Middle frontal gyrus (tissue), 1 donor: ENCODE data around the gene GSAP.
"Not testable (repeated sequence)": the region's sequence is repeated elsewhere in the genome, so short reads cannot be mapped to it uniquely, and the experiment has no call there.

Experiments used
- DNase-seq: peaks from one replicate; pipeline ENCODE4 v3.0.0-alpha.2; 2015; ENCODE audit warnings: low spot score; ENCODE audit errors: extremely low spot score

Gene GSAP

DNA sequence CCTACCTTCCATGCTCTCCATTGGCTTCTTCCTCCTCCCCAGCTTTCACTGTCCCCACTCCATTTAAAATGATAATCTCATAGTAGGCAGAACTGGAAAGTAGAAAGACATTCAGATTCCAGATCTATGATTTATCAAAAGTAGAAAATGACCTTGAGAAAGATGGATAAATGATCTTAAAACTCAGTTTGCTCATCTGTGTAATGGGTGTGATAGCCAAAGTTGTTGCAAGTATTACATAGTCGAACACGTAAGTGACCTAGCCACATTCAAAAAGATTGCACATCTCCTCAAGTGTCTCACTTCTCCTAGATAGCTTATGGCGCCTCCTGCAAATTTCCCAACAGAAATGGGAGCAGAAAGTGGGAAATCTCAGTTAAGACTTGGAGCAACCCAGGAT, 126.8 kb downstream of the GSAP start:
- DNase-seq, result no peak

DNA sequence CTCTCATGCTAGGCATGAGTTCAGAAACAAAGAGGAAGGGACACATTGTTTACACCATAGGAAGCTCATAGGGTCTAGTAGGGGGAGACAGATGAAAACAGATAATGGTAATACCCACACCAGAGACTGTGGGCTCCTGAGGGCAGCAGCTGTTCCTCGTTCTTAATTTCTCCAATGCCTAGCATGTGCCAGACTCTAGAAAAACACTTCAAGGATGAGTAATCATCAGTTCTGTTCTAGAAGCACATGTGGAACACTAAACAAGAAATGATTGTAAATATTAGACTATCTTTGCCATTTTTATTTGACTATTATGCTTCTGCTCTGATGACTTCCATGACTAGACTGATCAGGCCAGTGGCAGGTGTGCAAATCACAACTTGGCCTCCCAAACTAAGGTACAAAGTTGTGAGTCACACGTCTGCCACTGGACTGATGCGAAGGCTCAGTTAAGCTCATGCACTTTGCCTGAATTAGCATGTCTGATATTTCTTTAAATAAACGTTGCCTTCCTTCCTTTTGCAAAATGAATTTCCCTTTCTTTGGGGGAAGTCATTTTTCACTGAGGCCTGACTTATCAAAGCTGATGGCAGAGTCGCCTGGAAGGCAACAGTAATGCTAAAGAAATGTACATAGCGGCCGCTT, 127.4 kb downstream of the GSAP start:
- DNase-seq, result no peak

DNA sequence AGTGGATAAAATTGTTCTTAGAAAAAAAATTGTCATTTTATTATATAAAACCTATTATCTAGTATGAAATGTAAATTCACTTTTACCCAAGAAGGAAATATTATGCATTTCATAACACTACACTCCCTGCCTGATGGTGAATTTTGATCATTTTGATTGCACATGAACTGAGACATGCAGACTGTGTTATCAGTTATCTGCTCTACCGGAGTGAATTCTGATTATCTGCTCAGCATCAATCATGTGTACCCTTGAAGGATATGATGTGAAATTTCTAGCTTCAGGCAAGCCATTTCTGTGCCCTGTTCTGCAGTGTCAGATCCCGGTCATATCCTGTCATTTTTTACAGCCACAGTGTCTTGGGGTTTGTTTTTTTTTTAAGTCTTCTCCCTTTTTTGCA, 131.5 kb downstream of the GSAP start:
- DNase-seq, result no peak

DNA sequence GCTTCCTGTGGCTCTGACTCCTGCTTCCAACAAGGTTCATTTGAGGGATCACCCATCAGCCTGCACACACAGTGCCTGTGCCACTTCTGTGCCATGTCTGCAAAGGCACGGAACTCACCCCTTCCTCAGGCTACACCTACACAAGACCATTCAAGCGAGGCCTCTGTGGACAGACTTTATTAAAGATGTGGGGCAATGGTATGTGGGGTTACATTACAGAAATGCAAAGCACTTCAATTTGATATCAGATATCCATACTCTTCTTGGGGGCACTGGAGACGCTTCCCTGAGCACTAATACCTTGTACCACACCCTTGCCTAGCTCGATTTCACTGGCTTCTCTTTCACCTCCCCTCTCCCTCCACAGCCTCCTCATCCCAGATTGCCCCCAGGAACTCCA, 132.1 kb downstream of the GSAP start:
- DNase-seq, result no peak

DNA sequence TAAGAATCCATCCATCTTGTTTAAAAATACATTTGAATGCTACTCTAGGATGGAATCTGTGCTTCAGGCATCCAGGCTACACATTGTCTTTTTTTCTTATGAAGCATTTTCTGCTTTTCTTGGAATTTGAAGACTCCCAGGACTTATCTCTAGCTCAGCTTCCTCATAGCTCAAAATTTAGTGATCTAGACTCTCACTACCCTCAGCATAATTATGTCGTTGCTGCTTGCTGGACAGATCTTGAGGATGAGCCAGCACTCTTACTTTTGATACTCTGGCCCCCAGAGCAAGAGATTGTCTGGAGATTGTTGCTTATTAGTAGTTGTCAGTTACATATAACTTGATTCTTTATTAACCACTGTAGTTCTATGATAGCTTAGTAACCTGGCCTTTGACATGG, 133.3 kb downstream of the GSAP start:
- no peak for DNase-seq

DNA sequence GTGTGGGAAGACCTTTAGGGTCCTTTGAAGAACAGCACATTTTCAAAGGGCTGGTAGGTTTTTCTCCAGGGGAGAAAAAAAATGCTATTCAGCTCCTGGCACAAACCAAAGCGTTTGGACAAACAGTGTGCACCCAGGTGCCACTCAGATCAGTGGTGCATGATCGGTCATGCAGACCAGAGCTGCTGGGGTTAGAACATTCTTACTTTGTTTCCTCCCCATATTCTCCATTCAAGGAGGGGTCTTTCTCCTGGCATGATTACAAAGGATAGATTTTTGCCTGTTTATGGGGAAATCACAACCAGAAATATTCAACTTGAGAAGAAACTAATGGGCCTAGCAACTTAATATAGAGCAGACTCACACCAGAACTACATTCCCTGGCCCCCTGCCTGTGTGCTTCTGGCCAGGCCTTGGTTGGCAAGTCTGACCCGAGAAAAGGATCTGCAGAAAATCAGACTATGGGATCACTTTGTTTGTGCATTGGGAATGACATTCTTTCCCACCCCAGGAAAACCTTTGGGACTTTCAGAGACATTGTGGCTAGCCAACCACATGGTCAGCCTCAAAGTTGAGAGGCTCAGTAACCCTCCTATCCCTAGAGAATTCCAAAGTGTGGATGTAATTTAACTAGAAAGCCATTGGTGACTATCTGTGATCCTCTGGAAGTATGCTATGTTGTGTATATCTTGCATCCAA, 134.2 kb downstream of the GSAP start:
- DNase-seq, result no peak

DNA sequence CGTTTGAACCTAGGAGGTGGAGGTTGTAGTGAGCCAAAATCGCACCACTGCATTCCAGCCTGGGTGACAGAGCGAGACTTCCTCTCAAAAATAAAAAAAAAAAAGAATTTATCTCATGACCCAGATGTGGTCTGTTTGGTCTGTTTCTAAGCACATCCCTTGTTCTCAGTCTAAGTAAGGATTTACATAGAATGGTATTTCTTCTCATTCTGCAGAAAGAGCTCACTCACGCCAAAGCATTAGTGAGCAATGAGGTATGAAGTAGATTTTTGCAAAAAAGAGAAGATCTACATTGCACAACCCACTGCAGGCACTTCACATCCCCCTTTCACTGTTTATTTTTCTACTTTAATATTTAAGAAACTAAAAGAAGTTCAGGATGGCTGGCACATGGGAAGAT, 140.0 kb downstream of the GSAP start:
- DNase-seq, result no peak

DNA sequence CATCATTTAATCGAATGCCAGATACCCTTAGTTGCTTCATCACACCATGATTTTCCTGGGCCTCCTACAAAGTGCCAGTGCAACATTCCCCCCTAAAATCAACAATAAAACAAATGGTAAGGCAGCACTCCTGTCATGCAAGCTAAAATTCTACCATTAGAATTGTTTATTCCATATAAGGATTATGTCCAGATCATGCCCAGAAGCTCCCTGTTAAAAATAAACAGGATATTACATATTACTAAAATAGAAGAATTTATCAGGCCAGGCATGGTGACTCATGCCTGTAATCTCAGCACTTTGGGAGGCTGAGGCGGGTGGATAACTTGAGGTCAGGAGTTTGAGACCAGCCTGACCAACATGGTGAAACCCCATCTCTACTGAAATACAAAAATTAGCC, 140.5 kb downstream of the GSAP start:
- not testable (repeated sequence) for DNase-seq

DNA sequence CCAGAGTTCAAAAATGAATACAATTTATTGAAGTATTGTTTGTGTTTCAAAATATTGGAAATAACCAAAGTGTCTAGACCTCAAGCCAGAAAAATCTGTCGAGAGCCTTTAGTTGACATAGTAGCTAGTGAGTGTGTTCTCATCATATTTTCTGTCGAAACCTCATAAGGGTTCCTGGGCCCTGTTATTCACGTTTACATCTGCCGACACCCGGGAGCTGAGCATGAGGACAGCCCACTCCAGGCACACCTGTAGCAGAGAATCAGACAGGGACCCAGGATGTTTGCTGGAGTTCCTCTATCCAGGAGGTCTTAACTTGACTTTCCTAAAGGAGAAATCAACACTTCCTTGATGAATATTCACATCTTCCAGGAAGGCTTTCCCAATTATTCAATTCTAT, 144.4 kb downstream of the GSAP start:
- DNase-seq, result no peak

DNA sequence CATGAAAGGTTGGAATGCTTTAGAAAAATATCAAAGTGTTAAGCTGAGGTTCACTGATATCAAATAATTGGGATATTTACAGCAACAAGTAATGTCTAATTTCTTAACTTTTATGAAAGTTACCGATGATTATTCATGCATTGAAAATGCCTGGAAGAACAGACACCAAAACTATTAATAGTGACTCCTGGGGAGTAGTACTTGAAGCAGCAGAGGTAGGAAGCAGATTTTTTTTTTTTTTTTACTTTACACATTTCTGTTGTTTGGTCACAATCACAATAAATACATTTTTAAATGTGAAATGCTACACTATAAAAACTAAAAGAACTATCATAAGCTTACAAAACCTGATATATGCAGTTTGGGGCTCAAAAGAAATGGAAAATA, 146.1 kb downstream of the GSAP start:
- DNase-seq, result no peak

DNA sequence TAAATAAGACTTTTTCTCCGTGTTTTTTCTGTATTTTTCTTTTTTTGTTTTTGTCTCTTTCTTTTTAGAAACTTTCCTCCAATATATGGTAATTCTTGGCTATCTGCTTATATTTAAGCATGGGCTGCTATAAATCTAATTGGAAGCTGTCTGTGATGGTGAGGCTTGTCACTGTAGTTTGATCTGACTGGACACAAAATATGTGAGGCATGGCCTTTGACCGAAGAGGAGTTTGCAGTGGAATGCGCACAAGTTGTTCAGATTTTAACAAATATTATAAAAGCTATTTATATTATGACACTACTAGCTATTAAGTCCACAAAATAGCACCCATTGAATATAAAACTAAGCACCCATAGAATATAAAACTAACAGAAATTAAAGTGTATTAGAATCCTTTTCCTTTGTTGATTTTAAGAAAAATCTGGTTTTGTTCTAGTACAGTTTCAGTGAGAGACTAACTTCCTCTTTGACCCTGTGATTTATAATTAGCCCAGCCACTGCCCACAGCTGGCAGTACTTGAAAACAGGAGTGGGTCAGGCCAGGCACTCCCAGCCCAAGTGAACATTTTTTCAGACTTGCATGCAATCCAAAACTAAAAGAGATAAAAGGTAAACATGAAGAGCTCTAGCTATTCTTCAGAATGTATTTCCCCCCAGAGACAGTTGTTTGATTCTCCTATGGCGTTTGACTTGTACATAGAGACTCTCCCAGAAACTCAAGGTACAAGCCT, 146.6 kb downstream of the GSAP start:
- no peak for DNase-seq

DNA sequence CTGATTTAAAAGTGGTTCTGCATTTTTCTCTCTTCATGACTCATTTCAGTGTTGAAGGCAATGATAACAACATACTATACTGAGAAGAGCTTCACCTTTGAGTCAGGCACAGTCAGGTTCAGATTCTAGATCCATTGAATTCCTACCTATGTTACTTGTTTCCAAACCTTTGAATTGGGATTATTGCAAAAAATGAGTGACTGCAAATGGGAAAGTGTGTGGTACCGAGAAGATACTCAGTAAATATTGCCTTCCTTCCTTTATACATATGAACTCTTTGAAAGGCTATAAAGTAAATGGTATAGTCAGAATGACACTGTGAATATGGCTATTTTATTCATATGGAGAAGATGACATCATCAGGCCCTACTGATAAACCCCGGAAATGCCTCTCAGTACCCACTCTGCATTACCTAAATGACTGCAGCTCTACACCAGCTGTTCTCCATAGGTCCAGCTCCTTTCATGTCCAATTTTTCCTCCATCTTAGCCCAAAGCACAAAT, 149.8 kb downstream of the GSAP start:
- DNase-seq, result no peak

DNA sequence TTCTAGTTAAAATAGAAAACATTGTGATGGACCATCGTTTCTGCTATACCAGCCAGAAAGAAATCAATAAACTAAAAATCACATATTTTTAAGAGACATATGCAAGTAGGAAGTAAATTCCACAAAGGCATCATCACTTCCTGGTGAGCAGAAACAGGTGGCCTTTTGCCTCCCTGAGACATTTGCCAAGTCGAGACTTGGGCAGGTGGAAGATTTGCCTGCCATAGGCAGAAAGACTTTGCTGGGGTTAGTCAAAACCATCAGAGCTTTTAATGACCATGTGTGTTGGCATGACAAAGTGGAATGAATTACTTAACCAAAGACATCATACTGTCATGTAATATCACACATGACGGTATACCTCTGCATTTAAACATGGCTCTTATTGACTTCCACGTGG, 150.5 kb downstream of the GSAP start:
- DNase-seq, result no peak

DNA sequence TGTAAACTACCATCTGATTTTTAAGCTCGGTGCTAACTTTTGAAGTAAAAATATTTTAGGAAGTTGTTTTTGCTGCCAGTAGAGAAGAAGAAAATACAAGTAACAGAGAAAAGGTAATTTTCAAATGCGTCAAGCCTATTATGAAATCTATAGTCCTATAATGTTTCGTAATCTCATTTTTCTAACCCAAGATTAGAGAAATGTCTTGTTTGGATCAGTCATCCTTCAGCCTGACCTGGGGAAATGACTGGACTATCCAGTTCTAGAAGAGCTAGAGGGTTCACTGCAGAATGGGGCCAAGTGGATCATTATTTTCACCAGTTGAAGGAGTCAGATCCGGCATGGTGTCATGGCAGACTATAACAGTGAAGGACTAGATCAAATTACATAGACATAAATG, 153.8 kb downstream of the GSAP start:
- no peak for DNase-seq
